ENCODE results near the gene SULT1A2. TPM values are rescaled to one million over a fixed set of nuclear protein-coding genes. Genes with fewer than 3 reads are reported as not detected.
A peak's percentile ranks its signal among the peaks of the same experiment; 100 is the strongest.

SULT1A2 gene
- total and polyA plus RNA-seq, 2 of the 13 experiments (the other 11 are each of a cell fraction or from before 2014, with no cell fraction given) = 33.0 to 34.2 TPM

DNA sequence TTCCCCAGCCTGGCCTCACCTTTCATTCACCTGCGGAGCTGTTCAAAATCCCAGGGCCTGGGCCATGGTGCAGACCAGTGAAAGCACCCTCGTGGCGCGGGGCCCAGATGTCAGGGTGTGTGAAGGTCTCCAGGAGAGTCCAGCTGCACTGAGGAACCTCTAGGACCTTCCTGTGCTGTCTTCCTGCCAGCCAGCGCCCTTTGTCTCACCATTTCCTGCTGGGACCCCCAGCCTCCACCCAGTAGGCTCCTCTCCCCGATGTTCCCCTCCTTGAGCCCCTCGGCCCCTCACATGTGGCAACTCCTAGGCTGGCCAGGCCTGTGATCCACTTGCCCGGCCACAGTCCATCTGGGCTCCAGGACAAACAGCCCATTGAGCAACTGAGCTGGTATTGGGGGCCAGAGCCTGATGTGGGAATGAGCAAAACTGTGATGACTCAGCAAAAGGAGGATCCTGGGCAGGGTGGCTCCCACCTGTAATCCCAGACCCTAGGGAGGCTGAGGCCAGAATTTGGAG lies 677 bp downstream of the SULT1A2 start (continued):
- TF ChIP-seq, protein P1, sequence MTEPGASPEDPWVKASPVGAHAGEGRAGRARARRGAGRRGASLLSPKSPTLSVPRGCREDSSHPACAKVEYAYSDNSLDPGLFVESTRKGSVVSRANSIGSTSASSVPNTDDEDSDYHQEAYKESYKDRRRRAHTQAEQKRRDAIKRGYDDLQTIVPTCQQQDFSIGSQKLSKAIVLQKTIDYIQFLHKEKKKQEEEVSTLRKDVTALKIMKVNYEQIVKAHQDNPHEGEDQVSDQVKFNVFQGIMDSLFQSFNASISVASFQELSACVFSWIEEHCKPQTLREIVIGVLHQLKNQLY (CRISPR knock-in tag; IDR thresholded peaks at IDR 0.05) = no peak
- TF ChIP-seq ASH2L (IDR thresholded peaks at IDR 0.05; ENCODE audit: insufficient read length, low read depth, low read length) = no peak
- no peak for TF ChIP-seq SCMH1 (CRISPR knock-in tag; IDR thresholded peaks at IDR 0.05; ENCODE audit: borderline replicate concordance)
- no peak for TF ChIP-seq ISL2 (CRISPR knock-in tag; IDR thresholded peaks at IDR 0.05)
- TF ChIP-seq, protein P2, sequence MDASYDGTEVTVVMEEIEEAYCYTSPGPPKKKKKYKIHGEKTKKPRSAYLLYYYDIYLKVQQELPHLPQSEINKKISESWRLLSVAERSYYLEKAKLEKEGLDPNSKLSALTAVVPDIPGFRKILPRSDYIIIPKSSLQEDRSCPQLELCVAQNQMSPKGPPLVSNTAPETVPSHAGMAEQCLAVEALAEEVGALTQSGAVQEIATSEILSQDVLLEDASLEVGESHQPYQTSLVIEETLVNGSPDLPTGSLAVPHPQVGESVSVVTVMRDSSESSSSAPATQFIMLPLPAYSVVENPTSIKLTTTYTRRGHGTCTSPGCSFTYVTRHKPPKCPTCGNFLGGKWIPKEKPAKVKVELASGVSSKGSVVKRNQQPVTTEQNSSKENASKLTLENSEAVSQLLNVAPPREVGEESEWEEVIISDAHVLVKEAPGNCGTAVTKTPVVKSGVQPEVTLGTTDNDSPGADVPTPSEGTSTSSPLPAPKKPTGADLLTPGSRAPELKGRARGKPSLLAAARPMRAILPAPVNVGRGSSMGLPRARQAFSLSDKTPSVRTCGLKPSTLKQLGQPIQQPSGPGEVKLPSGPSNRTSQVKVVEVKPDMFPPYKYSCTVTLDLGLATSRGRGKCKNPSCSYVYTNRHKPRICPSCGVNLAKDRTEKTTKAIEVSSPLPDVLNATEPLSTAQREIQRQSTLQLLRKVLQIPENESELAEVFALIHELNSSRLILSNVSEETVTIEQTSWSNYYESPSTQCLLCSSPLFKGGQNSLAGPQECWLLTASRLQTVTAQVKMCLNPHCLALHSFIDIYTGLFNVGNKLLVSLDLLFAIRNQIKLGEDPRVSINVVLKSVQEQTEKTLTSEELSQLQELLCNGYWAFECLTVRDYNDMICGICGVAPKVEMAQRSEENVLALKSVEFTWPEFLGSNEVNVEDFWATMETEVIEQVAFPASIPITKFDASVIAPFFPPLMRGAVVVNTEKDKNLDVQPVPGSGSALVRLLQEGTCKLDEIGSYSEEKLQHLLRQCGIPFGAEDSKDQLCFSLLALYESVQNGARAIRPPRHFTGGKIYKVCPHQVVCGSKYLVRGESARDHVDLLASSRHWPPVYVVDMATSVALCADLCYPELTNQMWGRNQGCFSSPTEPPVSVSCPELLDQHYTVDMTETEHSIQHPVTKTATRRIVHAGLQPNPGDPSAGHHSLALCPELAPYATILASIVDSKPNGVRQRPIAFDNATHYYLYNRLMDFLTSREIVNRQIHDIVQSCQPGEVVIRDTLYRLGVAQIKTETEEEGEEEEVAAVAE (CRISPR knock-in tag; IDR thresholded peaks at IDR 0.05; ENCODE audit: borderline replicate concordance) = no peak
- TF ChIP-seq GPN1 (CRISPR knock-in tag; IDR thresholded peaks at IDR 0.05; ENCODE audit: borderline replicate concordance) = no peak
- no peak for TF ChIP-seq ESRRA (CRISPR knock-in tag; IDR thresholded peaks at IDR 0.05; ENCODE audit: low read depth)
- TF ChIP-seq, protein P3, sequence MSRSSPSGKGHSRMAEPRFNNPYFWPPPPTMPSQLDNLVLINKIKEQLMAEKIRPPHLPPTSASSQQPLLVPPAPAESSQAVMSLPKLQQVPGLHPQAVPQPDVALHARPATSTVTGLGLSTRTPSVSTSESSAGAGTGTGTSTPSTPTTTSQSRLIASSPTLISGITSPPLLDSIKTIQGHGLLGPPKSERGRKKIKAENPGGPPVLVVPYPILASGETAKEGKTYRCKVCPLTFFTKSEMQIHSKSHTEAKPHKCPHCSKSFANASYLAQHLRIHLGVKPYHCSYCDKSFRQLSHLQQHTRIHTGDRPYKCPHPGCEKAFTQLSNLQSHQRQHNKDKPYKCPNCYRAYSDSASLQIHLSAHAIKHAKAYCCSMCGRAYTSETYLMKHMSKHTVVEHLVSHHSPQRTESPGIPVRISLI (CRISPR knock-in tag; IDR thresholded peaks at IDR 0.05; ENCODE audit: borderline replicate concordance) = no peak
- TF ChIP-seq EZH2 (conservative IDR thresholded peaks at IDR 0.05; ENCODE audit: low read depth, low read length) = no peak
- peak; percentile 88 for TF ChIP-seq ZBTB7B (CRISPR knock-in tag; IDR thresholded peaks at IDR 0.05)
- TF ChIP-seq ZNF468 (CRISPR knock-in tag; IDR thresholded peaks at IDR 0.05) = no peak
- no peak for TF ChIP-seq POLR2AphosphoS5 (IDR thresholded peaks at IDR 0.05; ENCODE audit: low read depth, low read length)
- no peak for TF ChIP-seq HES4 (CRISPR knock-in tag; IDR thresholded peaks at IDR 0.05; ENCODE audit: borderline replicate concordance)
- TF ChIP-seq, protein P4, sequence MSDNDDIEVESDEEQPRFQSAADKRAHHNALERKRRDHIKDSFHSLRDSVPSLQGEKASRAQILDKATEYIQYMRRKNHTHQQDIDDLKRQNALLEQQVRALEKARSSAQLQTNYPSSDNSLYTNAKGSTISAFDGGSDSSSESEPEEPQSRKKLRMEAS (IDR thresholded peaks at IDR 0.05) = peak; percentile 45; the same call in 1 of the 2 replicates
- TF ChIP-seq ERF (CRISPR knock-in tag; IDR thresholded peaks at IDR 0.05) = no peak
- TF ChIP-seq SMARCC2 (IDR thresholded peaks at IDR 0.05) = no peak
- TF ChIP-seq ZNF263 (CRISPR knock-in tag; IDR thresholded peaks at IDR 0.05) = no peak
